T-helper 2 cell treated with Interferon-gamma antibody and Interleukin-4, amounts not matched to agents 100 ng/mL and 5 ng/mL, for 36 hours (primary cell): ENCODE data around the gene KAZN. TPM values are rescaled to one million over a fixed set of nuclear protein-coding genes. Genes with fewer than 3 reads are reported as not detected.

Experiments used
- intact Hi-C: fragments of 100-400 bp; cut with micrococcal nuclease; formaldehyde crosslinking; loops from one replicate; pipeline ENCODE4 v1.15.1; 2023
- total RNA-seq: library from RNA; stranded (reverse); gene quantifications from 2 replicates; pipeline ENCODE4 v1.2.3, GENCODE V29; 2022

KAZN gene
- total RNA-seq, 1 donor from 2014 or later = 0.48 TPM

- intact Hi-C loops = no loop called here
Measured at GRCh38 chr1:15066191-15066590, 467.7 kb downstream of the KAZN start.

GRCh38 chr1:15067148-15067547 is 468.7 kb downstream of the KAZN start:
- intact Hi-C loops = no loop called here

- intact Hi-C loops = no loop called here
Measured at GRCh38 chr1:15068152-15068551, 469.7 kb downstream of the KAZN start.

GRCh38 chr1:15068997-15069396 is 470.5 kb downstream of the KAZN start:
- intact Hi-C loops = no loop called here

GRCh38 chr1:15070145-15070748 is 471.8 kb downstream of the KAZN start:
- intact Hi-C loops = no loop called here

- intact Hi-C loops = no loop called here
Measured at GRCh38 chr1:15071936-15072335, 473.5 kb downstream of the KAZN start.

GRCh38 chr1:15073799-15074308 is 475.4 kb downstream of the KAZN start:
- intact Hi-C loops = no loop called here

GRCh38 chr1:15075175-15075574 is 476.7 kb downstream of the KAZN start:
- intact Hi-C loops = no loop called here

- intact Hi-C loops = no loop called here
Measured at GRCh38 chr1:15075817-15076216, 477.3 kb downstream of the KAZN start.

- intact Hi-C loops = no loop called here
Measured at GRCh38 chr1:15076807-15077206, 478.3 kb downstream of the KAZN start.

- intact Hi-C loops = no loop called here
Measured at GRCh38 chr1:15077384-15077783, 478.9 kb downstream of the KAZN start.

GRCh38 chr1:15080328-15081007 is 482.0 kb downstream of the KAZN start:
- intact Hi-C loops = no loop called here

- intact Hi-C loops = no loop called here
Measured at GRCh38 chr1:15081102-15081501, 482.6 kb downstream of the KAZN start.

- intact Hi-C loops = no loop called here
Measured at GRCh38 chr1:15083578-15083977, 485.1 kb downstream of the KAZN start.

- intact Hi-C loops = no loop called here
Measured at GRCh38 chr1:15088281-15088971, 489.9 kb downstream of the KAZN start.

- intact Hi-C loops = no loop called here
Measured at GRCh38 chr1:15089258-15089992, 490.9 kb downstream of the KAZN start.

GRCh38 chr1:15090373-15090772 is 491.9 kb downstream of the KAZN start:
- intact Hi-C loops = no loop called here

- intact Hi-C loops = no loop called here
Measured at GRCh38 chr1:15094056-15094455, 495.6 kb downstream of the KAZN start.

- intact Hi-C loops = no loop called here
Measured at GRCh38 chr1:15094719-15095495, 496.4 kb downstream of the KAZN start.

- intact Hi-C loops = no loop called here
Measured at GRCh38 chr1:15095496-15095875, 497.0 kb downstream of the KAZN start.

GRCh38 chr1:15096293-15096692 is 497.8 kb downstream of the KAZN start:
- intact Hi-C loops = no loop called here
